DMS79 (cell line): ENCODE results near the gene THRB.

Experiments
- DNase-seq: peaks from one replicate; lab custom pipeline; 2025; lab: John Stamatoyannopoulos, UW

The THRB gene

DNA sequence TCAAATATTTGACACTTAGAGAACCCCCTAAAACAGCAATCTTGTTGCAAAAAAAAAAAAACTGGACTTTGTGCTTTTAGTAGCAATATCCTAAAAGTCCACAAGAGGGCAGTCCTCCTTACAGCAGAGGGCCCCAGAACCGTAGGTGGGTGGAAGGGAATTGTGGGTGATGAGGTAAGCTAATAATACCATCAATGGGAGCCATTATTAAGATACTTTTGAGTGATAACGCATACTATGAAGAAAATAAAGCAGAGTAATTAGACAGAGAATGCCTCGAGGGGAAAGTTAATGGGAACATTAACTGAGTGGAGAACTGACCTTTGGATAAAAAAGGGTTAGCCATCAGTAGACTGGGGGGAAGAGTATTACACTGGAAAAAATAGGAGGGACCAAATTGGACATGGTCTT, 229.9 kb downstream of the THRB start:
- no peak for DNase-seq

GRCh38 chr3:24264011-24264410, 230.6 kb downstream of the THRB start:
- no peak for DNase-seq

- DNase-seq, result no peak
Measured at GRCh38 chr3:24263069-24263668, 231.5 kb downstream of the THRB start.

- no peak for DNase-seq
Measured at GRCh38 chr3:24261521-24261920, 233.1 kb downstream of the THRB start.

DNA sequence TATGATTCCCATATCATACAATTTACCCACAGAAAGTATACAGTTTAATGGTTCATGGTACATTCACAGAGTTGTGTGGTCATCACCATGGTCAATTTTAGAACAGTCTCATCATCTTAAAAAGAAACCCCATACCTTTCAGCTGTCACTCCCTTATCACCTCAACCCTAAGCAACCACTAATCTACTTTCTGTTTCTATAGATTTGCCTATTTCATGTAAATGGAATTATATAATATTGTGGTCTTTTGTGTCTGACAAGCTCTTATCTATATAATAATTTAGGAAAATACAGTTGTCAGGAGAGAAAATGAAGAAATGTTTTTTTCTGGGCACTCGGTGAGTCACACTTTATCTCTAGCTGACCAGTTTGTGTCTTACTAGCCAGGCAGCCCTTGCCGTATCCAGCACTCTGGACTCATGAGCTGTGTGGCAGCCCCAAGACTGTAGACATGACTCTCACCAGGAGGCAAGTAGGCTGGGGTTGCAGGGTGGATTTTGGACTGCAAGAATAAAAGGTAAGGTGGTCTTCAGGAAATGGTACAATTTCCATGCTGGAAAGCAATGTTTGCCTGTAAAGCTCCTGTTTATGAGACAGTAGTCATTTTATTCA, 234.6 kb downstream of the THRB start:
- DNase-seq, result no peak

DNA sequence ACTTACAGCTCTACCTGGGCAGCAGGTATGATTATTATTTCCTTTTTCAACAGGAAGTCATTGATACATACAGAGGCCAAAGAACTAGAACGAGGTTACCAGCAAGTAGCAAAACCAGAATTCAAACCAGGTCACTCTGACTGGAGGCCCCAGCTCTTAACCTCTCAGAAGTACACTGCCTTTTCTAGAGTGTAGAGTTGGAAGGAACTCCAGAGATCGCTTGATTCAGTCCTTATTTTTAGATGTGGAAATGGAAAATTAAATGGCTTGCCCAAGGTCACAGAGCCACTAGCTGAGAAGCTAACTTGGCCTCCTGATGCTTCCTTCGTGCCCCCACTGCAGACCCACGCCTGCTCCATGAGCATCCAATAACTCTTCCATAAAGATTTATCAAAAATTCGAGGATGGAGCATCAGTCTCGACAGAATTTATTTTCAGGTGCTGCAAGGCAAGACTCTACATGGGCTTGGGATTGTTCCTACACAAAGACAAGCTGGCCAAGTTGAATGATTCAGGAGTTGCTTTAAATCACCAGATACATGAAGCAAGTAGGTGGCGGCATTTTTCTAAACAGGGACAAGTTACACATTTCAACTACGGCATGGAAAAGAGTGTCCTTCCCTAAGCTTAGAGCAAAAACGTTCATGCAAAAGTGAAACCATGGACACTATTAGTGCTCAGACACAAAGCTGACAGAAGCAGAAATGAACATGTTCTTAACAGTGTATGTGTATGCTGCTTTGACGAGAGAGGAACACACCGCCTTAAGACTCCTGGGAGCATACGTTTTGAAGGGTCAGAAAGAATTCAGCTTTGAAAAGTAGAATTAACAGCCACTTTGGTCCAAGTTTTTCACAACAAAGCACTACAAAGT, 235.7 kb downstream of the THRB start:
- no peak for DNase-seq

DNA sequence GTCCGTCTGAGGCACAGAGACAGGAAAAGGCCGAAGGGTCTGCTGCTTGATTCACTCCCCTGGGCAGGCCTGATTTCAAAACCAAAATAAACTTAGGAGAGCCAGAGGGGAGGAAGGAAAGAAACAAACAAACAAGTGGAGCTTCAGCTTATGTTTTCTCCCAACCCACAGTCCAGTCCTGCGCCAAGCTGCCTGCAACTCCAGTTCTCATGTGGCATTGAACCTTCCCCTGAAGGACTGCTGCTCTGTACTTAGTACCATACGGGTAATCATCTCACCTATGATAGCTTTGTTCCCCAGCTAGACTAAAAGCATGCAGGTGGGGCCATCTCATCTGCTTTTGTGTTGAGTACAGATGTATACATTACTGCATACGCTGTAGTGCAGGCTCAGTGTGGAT, 236.4 kb downstream of the THRB start:
- no peak for DNase-seq

GRCh38 chr3:24255414-24255813, 239.2 kb downstream of the THRB start:
- DNase-seq, result no peak

DNA sequence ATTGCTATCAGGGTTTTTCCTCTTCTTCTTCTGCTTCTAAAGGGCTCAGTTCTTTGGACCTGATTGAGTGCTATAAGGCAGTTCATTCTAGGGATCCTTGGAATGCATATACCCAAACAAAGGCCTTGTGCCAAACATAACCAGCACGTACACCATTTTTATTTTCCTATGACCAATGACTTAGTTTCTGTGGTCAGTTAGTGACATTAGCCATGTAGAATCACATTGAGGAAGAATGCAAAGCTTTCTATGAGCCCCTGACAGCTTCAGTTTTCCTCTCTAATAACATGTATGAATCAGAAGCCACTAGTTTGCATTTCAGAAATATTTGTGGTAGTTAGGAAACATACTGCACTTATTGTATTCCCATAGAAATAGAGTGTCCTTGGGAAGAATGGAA, 240.0 kb downstream of the THRB start:
- DNase-seq, result no peak

DNA sequence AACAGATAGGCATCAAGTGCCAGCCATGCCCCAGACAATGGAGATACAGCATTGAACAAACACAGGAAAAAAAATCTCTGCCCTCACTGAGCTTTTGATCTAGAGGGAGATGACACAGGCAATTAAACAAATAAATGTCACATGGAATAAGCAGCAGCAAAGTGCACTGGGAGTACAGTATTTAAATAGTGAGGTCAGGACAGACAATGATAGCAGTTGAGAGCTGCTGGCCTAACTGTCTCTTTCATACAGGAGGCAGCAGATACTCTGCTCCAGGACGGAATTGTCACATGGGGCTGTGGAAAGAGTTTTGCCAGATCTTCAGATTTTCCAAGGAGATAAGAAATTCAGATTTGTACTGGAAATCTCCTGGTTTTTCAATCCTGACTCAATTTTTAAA, 241.3 kb downstream of the THRB start:
- no peak for DNase-seq

- DNase-seq, result no peak
Measured at GRCh38 chr3:24249523-24249922, 245.1 kb downstream of the THRB start.

DNA sequence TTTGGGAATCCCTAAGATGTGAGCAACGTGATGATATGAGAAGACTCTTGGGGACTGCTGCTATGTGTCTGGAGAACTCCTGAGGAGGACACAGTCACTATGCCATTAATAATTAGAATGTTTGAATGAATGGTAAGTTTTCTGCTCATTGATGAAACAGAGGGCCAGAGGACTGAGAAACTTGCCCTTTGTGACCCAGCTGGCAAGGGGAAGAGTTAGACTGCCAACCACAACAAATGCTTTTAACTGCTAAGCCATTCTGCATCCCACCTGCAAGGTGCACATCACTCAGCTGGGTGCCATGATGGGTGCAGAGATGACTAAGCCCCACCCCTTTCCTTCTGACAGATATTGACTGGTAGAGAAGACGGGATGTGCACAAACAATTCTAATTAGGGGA, 249.6 kb downstream of the THRB start:
- no peak for DNase-seq

- no peak for DNase-seq
Measured at GRCh38 chr3:24244491-24244890, 250.2 kb downstream of the THRB start.

GRCh38 chr3:24242012-24242698, 252.5 kb downstream of the THRB start:
- no peak for DNase-seq

DNA sequence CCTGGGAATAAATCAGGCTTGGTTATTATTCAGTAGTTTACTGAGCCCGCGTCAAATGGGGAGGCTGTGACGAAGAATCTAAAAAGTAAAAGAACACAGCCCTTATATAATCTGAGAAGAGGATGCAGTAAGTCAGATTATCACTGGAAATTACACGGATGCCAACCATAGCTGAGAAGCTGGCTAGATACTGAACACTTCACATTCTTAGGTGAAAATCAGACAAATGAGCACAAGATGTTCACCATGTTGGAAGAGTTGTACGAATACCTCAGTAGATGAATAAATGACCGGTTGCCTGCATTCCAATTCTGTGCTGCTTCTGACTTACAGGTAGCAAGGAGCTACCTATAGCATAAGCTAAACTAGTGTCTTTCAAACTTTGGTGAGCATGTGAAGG, 254.3 kb downstream of the THRB start:
- no peak for DNase-seq

- DNase-seq, result no peak
Measured at GRCh38 chr3:24237971-24238706, 256.5 kb downstream of the THRB start.

DNA sequence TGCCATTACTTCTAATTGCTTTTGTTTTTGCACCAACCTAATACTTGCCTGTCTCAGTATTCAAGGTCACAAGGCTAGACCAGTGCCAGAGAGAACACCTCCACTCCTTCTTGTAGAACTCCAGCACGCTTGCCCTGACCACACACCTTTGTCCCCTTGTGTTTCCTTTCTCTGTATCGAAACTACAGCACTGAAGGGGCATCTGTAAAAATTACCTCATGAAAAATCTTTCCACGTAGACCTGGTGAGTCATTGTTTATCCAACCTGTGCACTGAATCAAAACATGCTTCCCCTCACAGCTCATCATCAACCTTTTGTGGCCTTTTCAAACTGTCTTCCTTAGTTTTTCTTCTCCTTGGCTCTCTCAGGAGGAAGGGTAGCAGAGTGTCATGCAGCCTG, 259.5 kb downstream of the THRB start:
- no peak for DNase-seq

- DNase-seq, result no peak
Measured at GRCh38 chr3:24232784-24233183, 261.9 kb downstream of the THRB start.

GRCh38 chr3:24229468-24230221, 265.0 kb downstream of the THRB start:
- no peak for DNase-seq

DNA sequence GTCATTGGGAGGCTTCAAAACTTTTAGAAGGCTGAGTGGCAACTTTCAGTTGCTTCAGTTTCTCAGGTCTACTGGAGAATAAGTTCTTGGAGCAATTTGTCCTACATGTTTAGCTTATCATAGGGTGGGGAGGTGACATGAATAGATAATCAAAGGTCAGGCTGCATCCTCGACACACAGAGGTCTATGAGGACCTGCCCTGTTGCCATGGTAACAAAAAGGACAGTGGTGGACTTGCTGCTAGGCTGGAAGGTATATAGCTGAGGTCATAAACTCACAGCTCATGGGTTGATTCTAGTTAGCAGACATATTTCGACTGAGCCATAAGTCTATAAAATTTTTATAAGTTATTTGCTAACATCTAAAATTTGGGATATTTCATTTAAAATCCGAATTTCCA, 267.0 kb downstream of the THRB start:
- no peak for DNase-seq

GRCh38 chr3:24226397-24226796, 268.3 kb downstream of the THRB start:
- DNase-seq, result no peak
